Glomerular visceral epithelial cell (primary cell): ENCODE results near the gene CRYGS.

ENCODE experiments used
- DNase-seq: peaks from one replicate; pipeline ENCODE4 v3.0.0-alpha.2; 2016; ENCODE audit errors: extremely low spot score

Gene CRYGS

DNA sequence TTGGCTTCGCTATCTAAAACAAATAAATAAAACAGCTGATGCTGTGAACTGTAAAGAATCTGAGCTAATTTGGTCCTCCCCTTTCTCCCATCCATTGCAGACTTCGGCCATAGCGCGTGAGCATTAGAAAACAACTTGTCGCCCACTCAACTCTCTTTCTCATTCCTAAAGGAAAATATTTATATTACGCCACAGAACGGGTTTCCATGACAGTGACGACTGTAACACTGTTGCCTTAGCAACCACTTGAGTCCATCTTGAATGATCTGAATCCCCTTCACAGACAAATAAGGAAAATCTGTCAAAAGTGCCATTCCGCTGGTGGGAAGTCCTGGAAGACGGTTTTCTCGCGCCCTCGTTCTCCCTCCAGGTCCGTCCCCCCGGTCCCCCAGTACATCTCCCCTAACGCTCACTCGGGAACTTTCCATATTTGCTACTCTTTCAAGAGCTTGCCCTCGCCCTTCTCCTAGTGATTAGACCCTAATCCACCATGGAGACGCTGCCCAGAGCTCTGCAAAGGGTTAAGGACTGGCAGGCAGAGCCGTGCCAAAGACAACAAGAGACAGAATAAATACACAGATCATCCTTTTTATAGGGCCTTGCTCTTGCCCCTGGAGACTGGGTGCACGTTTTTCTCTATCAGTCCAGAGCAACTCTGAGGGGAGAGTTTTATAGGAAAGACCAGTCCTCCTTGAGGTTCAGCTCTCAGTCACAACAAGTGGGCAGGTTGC is 50.5 kb downstream of the CRYGS start:
- no peak for DNase-seq

DNA sequence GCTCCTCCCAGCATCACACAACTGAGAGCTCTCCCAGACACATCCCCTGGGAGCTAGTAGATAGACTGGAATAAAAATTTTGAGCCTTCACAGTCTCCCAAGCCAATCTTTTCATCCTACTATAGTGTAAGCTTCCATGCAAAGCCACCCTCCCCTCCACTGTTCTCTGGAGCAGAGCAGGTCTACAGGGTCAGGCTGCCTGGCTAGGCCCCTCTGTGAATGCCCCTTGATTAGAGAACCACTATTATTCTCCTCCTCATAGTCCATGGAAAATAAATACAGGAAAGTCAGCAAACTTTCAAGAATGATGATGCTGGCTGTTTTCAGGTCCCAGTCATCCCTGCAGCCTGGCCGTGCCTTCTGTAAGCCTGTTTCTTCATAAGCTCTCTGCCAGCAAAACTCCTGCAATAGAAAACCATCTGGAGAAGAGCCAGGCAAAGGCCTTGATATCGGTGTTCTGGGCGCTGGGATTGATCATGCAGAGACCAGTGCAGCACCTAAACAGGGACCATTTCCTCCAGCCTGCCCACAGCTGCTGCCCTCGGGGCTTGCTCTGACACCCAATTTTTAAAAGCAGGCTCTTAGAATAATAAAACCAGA is 51.7 kb downstream of the CRYGS start:
- no peak for DNase-seq

DNA sequence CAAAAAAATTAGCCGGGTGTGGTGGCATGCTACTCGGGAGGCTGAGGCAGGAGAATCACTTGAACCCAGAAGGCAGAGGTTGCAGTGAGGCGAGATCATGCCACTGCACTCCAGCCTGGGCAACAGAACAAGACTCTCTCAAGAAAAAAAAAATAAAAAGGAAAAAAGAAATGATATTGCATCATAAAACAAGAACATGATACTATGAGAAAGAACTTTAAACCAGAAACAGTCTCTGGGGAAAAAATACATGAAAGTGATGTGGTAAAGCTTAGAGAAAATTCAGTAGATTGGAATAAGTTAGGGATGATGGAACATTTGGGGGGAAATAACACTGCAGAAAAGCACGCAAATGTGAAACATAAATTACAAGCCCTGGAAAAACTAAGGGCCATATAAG is 54.7 kb downstream of the CRYGS start:
- no peak for DNase-seq
